GM21737 (cell line): ENCODE measurements around the gene ADRA2A.

ENCODE experiments used
- ATAC-seq: cut with Tn5 transposase; IDR thresholded peaks from one replicate; pipeline ENCODE4 v1.9.1; 2021; ENCODE audit warnings: mild to moderate bottlenecking, moderate library complexity; ENCODE audit not compliant: unreplicated experiment

The ADRA2A gene

GRCh38 chr10:111130471-111130870 is 53.6 kb downstream of the ADRA2A start:
- ATAC-seq, result no peak
